ENCODE data around the gene VTCN1.
"Not testable (repeated sequence)": the region's sequence is repeated elsewhere in the genome, so short reads cannot be mapped to it uniquely, and the experiment has no call there.

The VTCN1 gene

DNA sequence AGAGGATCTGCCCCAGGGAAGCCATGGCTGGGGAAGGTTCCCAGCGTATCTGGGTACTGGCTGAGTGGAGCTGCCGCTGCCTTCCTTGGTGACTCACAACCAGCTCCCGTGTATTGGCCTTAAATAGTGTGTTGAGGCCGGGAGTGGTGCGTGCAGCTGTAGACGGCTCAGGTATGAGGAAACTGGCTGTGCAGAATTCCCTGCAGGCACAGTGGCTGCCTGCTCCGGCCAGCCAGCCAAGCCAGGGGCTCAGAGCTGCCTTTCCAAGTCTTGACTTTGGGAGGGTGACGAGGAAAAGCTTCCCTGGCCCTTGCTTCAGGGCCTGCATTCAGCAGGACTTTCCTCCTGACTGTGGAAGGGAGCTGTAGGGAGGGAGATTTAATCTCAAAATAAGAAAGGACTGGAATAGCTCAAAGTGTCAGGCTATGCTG is at the start of gene VTCN1:
Gene VTCN1 (minus strand): TSS at position 97 of the 431 bp plus-strand sequence. CDS start 72 bp downstream, at position 25.
- no peak for DNase-seq (ENCODE audit: low spot score)

- no peak for DNase-seq (ENCODE audit: low spot score)
Measured at GRCh38 chr1:117258791-117259190, 48.1 kb upstream of the VTCN1 start.

- not testable (repeated sequence) for DNase-seq (ENCODE audit: low spot score)
Measured at GRCh38 chr1:117258075-117258474, 47.3 kb upstream of the VTCN1 start.

DNA sequence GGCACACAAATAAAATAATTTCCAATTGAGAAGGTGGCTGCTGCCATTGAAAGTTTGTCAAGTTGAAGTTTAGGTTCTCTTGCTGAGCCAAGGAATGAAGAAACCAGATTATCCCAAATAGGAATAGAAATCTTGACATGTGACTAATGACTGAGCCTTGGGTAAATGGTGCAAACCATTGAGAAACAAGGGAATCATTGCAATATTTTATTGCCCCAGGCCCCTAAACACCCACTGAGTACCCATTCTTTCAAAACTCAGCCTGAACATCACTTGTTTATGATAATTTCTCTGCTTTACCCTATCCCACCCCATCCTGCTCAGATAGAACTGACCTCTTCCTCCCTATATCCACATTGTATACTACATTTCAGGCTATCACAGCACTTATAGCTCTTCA is 46.6 kb upstream of the VTCN1 start:
- no peak for DNase-seq (ENCODE audit: low spot score)

DNA sequence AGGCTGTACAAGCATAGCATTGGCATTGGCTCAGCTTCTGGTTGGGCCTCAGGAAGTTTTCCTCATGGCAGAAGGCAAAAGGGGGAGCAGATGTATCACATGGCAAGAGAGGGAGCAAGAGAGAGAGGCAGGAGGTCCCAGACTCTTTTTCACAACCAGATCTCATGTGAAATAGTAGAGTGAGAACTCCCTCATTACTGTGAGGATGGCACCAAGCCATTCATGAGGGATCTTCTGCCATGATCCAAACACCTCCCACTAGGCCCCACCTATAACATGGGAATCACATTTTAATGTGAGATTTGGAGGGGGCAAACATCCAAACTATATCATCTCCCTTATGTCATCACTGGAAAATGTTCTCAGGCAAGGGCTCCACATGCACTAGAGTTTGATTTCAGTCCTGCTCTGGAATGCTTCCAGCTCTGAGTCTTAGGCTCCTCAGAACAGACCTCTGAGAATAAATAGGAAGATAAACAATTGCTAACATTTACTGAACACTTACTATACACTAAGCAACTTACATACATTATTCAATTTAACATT is 39.4 kb upstream of the VTCN1 start:
- DNase-seq (ENCODE audit: low spot score): no peak

DNA sequence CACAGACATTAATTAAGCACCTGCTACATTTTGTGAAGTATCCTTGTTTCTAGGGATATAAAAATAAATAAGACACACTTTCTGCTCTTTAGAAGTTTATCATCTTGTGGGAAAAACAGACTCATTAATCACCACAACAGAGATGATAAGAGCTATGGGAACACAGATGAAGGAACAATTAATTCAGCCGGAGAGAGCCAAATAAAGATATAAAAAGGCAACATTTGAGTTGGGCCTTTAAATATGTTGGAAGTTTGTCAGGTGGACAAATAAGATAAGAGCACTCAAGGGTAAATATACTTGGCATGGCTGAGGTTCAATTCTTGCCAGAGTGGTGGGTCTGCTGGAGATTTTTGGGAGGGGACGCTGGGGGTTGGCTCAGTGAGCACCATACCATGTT is 34.2 kb upstream of the VTCN1 start:
- DNase-seq (ENCODE audit: low spot score): no peak

- DNase-seq (ENCODE audit: low spot score): no peak
Measured at GRCh38 chr1:117244306-117244705, 33.6 kb upstream of the VTCN1 start.

DNA sequence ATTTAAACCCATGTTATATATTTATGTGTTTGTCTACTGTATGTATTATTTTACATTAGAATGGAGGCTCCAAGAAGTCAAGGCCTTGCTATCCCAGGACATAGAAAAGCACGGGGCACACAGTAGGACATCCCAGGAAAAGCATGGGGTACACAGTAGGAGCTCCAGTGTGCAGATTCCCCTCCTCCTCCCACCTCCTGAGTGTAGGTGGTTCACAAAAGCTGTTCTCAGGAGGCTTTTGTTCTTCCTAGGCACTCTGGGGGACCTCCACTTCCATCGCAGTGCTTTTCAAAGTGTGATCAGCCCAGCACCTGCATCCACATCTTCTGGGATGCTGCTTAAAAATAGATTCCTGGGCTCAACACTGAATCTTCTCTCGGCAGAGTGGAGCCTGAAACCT is 30.8 kb upstream of the VTCN1 start:
- DNase-seq (ENCODE audit: low spot score): no peak

DNA sequence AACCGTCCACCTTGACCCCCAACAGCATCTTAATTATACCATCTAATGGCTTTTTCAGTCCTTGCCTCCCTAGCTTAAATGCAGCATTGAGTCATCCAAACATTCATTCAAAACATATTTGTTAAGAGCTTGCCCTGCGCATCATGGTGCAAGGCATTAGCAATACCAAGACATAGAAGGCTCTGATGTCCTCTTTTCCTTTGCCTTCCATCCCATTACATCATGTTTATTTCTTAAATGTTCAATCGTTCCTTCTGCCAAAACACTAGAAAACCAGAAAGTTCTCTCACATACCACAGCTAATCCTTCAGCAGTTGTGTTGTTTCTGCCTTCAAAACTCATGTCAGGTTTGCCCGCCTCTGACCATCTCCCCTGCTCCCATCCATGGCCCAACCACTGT is 29.8 kb upstream of the VTCN1 start:
- no peak for DNase-seq (ENCODE audit: low spot score)

DNA sequence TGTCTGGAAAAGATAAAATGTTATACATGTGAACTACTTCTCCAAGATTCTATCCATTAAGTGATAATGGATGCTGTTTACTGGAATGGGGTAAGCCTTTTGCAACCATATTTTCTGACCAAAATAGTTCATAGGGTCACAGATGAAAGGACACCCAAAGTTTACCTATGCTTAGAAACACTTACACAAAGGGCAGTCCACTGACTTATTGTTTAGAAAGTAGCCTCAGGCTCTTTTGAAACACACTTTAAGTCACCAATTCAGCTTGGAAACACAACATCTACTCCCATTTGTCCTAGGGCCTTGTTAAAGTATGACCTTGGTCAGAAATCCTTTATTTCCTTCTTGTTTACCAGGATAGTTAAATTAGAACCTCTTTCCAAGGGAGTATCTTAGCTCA is 28.7 kb upstream of the VTCN1 start:
- DNase-seq (ENCODE audit: low spot score): no peak

DNA sequence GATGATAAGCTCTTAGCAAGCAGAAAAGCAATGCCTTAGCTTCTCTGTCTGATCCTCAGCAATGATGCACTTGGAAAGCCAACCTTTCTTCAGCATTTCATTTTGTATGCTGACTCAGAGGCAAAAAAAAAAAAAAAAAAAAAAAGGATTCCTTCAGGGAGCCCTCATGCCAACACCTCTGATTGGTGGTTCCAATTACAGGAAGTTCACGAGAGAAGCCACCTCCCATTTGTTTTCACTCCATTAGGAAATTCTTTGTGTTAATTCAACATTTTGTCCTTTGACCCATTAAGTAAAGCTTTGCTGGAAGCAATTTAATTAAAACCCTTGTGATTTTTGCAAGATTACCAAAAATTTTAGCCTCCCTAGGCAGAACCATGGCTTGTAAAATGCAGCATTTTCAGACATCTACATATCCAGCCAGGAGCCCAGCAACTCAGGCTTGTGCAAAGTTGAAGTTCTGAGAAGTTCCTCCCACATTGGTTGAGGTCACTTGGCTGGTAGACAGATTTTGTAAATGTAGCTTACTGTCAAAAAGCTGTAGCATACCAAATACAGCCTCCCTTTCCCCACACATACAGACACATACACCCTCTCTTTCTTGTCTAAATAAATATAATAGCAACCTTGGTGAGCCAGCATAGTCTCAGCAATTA is 27.1 kb upstream of the VTCN1 start:
- no peak for DNase-seq (ENCODE audit: low spot score)

GRCh38 chr1:117235863-117236465 is 25.2 kb upstream of the VTCN1 start:
- no peak for DNase-seq (ENCODE audit: low spot score)

DNA sequence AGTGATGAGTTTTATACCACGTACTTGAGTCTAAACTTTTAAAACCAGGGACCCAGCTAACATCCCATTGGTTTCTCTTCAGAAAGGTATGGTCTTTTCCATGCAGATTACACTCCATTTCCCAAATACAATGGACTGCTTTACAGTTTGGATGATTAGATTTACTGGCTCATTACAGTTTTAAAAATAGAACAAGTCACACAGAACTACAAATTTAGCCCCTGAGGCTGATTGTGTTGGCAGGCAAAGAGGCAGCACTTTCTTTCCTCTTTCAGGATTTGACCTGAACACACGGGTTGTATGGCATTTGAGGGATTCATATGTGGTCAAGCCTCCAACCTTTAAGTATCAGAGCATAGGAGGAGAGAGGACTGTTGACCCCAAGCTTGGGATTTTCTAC is 21.8 kb upstream of the VTCN1 start:
- no peak for DNase-seq (ENCODE audit: low spot score)

GRCh38 chr1:117231748-117232373 is 21.1 kb upstream of the VTCN1 start:
- no peak for DNase-seq (ENCODE audit: low spot score)

GRCh38 chr1:117231312-117231711 is 20.6 kb upstream of the VTCN1 start:
- DNase-seq (ENCODE audit: low spot score): no peak

DNA sequence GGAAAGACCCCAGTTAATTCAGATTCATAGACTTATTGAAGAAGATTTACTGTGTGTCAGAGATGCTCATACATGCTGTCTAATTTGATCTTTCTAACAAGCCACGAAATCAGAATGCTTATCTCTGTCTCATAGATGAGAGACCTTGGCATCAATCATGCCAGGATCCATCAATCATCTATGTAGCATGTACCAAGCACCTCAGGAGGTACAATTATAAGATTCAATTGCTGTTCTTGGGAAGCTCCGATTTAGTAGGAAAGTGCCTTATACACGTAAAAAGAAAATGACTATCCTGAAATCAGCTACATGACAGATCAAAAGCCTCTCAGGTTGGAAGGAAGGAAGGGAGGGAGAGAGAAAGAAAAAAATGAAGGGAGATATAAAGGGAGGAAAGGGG is 18.5 kb upstream of the VTCN1 start:
- no peak for DNase-seq (ENCODE audit: low spot score)

DNA sequence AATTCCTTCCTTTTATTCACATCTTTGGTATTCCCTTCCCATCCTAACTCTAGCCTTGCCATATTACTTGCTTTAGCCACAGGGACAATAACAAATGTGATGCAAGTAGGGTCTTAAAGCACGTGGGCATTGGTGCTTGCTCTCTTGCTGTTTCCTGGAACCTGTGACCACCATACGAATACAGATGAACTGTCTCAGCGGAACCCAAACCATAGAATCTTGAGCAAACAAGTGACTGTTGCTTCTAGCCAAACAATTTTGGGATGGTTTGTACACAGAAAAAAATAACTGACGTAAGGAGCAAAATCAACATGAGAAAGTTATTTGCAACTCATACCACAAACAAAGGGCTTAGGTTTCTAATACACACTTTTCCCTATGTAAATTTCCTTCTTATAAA is 15.2 kb upstream of the VTCN1 start:
- no peak for DNase-seq (ENCODE audit: low spot score)

DNA sequence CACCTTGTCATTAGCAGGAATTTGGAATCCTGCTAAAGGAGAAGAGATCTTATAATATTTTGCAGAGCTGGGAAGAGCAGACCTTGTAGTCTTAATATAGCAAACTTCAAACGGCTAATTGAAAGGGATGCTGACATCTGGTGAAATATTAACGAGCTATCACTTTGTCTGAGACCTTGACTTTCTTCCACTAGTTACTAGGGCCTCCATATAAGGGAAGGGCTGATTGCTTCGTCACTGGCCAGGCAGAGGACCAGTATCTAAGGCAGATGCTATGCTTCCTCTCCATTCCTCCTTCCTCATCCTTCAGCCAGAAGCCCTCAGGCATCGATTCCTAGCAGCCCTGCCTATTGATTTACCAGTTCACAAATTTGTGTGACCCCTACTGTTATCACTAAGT is 6.0 kb upstream of the VTCN1 start:
- no peak for DNase-seq (ENCODE audit: low spot score)

- DNase-seq (ENCODE audit: low spot score): no peak
Measured at GRCh38 chr1:117215733-117216462, 5.2 kb upstream of the VTCN1 start.

DNA sequence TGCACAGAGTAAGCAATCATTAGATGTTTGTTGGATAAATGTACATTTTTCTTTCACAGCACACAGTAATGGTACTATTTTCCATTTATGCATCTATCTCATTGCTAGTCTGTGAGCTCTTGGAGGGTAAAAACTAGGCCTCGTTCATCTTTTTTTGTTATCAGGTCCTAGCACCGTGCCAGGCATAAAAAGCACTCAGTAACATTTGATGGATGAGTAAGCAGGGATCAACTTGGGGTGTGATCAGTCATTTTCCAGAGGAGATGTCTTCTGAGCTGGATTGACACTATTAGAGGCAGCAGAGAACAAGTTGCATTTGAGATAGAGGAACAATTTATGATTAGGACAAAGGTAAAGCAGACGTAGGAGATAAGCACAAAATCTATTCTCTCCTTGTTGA is 4.3 kb upstream of the VTCN1 start:
- DNase-seq (ENCODE audit: low spot score): no peak

GRCh38 chr1:117213046-117213445 is 2.3 kb upstream of the VTCN1 start:
- DNase-seq (ENCODE audit: low spot score): no peak

DNA sequence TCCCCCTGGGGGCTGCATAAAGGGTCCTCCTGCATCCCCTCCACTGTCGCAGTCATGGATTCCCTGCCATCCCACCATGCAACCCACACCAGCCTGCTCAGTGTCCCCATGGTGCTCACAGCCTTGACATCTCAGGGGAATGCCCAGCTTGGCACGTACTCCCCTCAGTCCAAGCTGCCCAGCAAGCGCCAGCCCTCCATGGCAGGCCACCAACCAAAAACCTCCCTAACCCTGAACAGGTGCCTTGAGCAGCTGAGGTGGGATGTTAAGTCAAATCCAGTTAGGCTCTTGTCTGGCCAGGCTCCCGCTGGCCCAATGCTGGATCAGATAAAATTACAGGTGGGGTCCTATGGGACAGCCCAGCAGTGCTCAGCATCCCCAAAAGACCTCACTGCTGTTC is 341 bp downstream of the VTCN1 start:
- no peak for DNase-seq (ENCODE audit: low spot score)

DNA sequence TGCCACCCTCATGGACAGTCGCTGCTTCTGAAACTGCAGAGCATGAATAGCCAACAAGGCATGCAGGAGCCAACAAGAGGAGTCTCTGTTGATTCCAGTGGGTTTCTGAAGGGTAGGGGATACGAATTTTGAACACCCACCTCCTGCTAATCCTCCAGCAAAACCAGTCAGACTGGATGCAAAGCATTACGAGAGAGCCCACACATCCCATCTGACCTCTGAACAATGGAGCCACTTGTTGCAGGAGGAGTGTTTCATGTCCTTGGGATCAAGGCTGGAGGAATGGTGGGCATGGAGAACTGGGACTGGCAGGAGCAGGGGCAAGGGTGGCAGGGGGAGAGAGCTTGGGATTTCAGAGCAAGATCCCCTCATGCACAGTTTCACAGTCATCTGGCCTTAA is 1.6 kb downstream of the VTCN1 start:
- no peak for DNase-seq (ENCODE audit: low spot score)

Data from CD4-positive, alpha-beta T cell treated with Interleukin-2 at 100 ng/mL for 4 hours (primary cell).